WTC11 (cell line): Measurements from ENCODE around the gene APOBEC3C. TPM values are rescaled to one million over a fixed set of nuclear protein-coding genes. Genes with fewer than 3 reads are reported as not detected.

ENCODE experiments used
- ATAC-seq: fragments of 200-7000 bp; cut with Tn5 transposase; 2 replicates; pipeline ENCODE4 v1.10.0; 2021; ENCODE audit warnings: mild to moderate bottlenecking, moderate library complexity
- CTCF ChIA-PET: fragments of 300-600 bp; sonication (Branson Sonifier 250); formaldehyde crosslinking; loops from one replicate; lab custom pipeline; 2021; ENCODE audit warnings: antibody characterized with exemption; lab: Charles Lee
- POLR2A ChIA-PET: fragments of 350-600 bp; sonication (Branson Sonifier 250); formaldehyde crosslinking; loops from one replicate; lab custom pipeline; 2021; ENCODE audit warnings: antibody characterized with exemption; lab: Charles Lee
- DNase-seq: peaks from one replicate; pipeline ENCODE4 v3.0.0; 2021; ENCODE audit warnings: low spot score
- H3K27ac Mint-ChIP-seq: 2 replicates; pipeline ENCODE4 v1.8.0; 2021; ENCODE audit warnings: mixed read lengths
- H3K27me3 Mint-ChIP-seq: 2 replicates; pipeline ENCODE4 v1.8.0; 2021; ENCODE audit warnings: low read depth, mild to moderate bottlenecking, moderate library complexity, mixed read lengths
- H3K36me3 Mint-ChIP-seq: 2 replicates; pipeline ENCODE4 v1.8.0; 2021; ENCODE audit warnings: mixed read lengths
- H3K4me1 Mint-ChIP-seq: 2 replicates; pipeline ENCODE4 v1.8.0; 2022; ENCODE audit warnings: mixed read lengths
- H3K4me3 Mint-ChIP-seq: 2 replicates; pipeline ENCODE4 v1.8.0; 2021; ENCODE audit warnings: mild to moderate bottlenecking, moderate library complexity, mixed read lengths
- H3K9me3 Mint-ChIP-seq: 2 replicates; pipeline ENCODE4 v1.8.0; 2021; ENCODE audit warnings: mixed read lengths
- ATF1 ChIP-seq: sonication (generic); formaldehyde crosslinking; IDR thresholded peaks from 2 replicates; pipeline ENCODE4 v1.8.1; 2023; ENCODE audit warnings: mild to moderate bottlenecking, moderate library complexity, missing genetic modification reagents
- CBFB ChIP-seq: sonication (generic); formaldehyde crosslinking; IDR thresholded peaks from 2 replicates; pipeline ENCODE4 v1.8.1; 2022; ENCODE audit warnings: mild to moderate bottlenecking, low read depth, missing genetic modification reagents
- EMX1 ChIP-seq: fragments of 250-450 bp; sonication (Bioruptor Pico); IDR thresholded peaks from 2 replicates; pipeline ENCODE4 v1.8.0; 2021; ENCODE audit warnings: mild to moderate bottlenecking
- MLX ChIP-seq: sonication (generic); formaldehyde crosslinking; IDR thresholded peaks from 2 replicates; pipeline ENCODE4 v1.8.1; 2023; ENCODE audit warnings: mild to moderate bottlenecking, missing genetic modification reagents, moderate library complexity
- MXD4 ChIP-seq: fragments of 250-450 bp; sonication (Bioruptor Pico); IDR thresholded peaks from 2 replicates; pipeline ENCODE4 v1.8.0; 2021; ENCODE audit warnings: mild to moderate bottlenecking, moderate library complexity, borderline replicate concordance
- NR3C1 ChIP-seq: sonication (generic); formaldehyde crosslinking; conservative IDR thresholded peaks from 2 replicates; pipeline ENCODE4 v1.8.1; 2023; ENCODE audit warnings: low read depth, mild to moderate bottlenecking, missing genetic modification reagents
- OVOL2 ChIP-seq: fragments of 250-450 bp; sonication (Bioruptor Pico); IDR thresholded peaks from 2 replicates; pipeline ENCODE4 v1.9.0; 2021; ENCODE audit warnings: mild to moderate bottlenecking, borderline replicate concordance
- TCF7 ChIP-seq: sonication (generic); formaldehyde crosslinking; IDR thresholded peaks from 2 replicates; pipeline ENCODE4 v1.8.0; 2022; ENCODE audit warnings: mild to moderate bottlenecking, low read depth, missing genetic modification reagents, moderate library complexity
- TEAD4 ChIP-seq: sonication (generic); formaldehyde crosslinking; IDR thresholded peaks from 2 replicates; pipeline ENCODE4 v1.8.0; 2022; ENCODE audit warnings: mild to moderate bottlenecking, missing genetic modification reagents
- ZBTB21 ChIP-seq: sonication (generic); formaldehyde crosslinking; IDR thresholded peaks from 2 replicates; pipeline ENCODE4 v1.8.1; 2023; ENCODE audit warnings: mild to moderate bottlenecking, missing genetic modification reagents, borderline replicate concordance
- ZNF121 ChIP-seq: sonication (generic); formaldehyde crosslinking; IDR thresholded peaks from 2 replicates; pipeline ENCODE4 v1.8.0; 2023; ENCODE audit warnings: missing genetic modification reagents
- ZNF263 ChIP-seq: sonication (generic); formaldehyde crosslinking; IDR thresholded peaks from 2 replicates; pipeline ENCODE4 v1.8.1; 2022; ENCODE audit warnings: low read depth, mild to moderate bottlenecking, moderate library complexity, missing genetic modification reagents
- ZNF423 ChIP-seq: fragments of 250-450 bp; sonication (Bioruptor Pico); IDR thresholded peaks from 2 replicates; pipeline ENCODE4 v2.1.2; 2022; ENCODE audit warnings: mild to moderate bottlenecking, moderate library complexity
- total RNA-seq: library from RNA; stranded (reverse); gene quantifications from 3 replicates; pipeline ENCODE4 v1.2.3, GENCODE V29; 2021
- TF ChIP-seq, protein P1 (sequence below): sonication (generic); formaldehyde crosslinking; IDR thresholded peaks from 2 replicates; pipeline ENCODE4 v1.8.1; 2023; ENCODE audit warnings: mild to moderate bottlenecking, moderate library complexity, missing genetic modification reagents
- TF ChIP-seq, protein P2 (sequence below): fragments of 250-450 bp; sonication (Bioruptor Pico); IDR thresholded peaks from 2 replicates; pipeline ENCODE4 v1.9.0; 2021; ENCODE audit warnings: mild to moderate bottlenecking
- TF ChIP-seq, protein P3 (sequence below): fragments of 200-600 bp; IDR thresholded peaks from 2 replicates; pipeline ENCODE4 v1.8.0; 2022; ENCODE audit warnings: antibody characterized with exemption

The APOBEC3C gene
- total RNA-seq, 1 experiment from 2014 or later, result 33.4 TPM

- Mint-ChIP-seq H3K9me3 (peaks cover 9% of the 10 kb centered on the region), H3K4me1 (peaks cover 5% of the 10 kb centered on the region), H3K27me3 (peaks cover 2% of the 10 kb centered on the region), H3K36me3 (peaks cover 12% of the 10 kb centered on the region), H3K4me3 (no peak overlapping the region), H3K27ac (no peak overlapping the region)
- DNase-seq, result no peak
- ATAC-seq, result peak; percentile 69
- ChIA-PET POLR2A (no interaction called here), CTCF (interaction anchor here (0.8 to 1.9 kb wide), 5 partner anchors 22 to 212 kb away, joined by 3 to 9 read pairs (median 3); no protein-coding TSS in a partner anchor)
- TF ChIP-seq TCF7 (CRISPR knock-in tag) (no peak), CBFB (CRISPR knock-in tag) (no peak), EMX1 (CRISPR knock-in tag) (no peak), OVOL2 (CRISPR knock-in tag) (no peak), ZBTB21 (no peak), ZNF423 (CRISPR knock-in tag) (no peak), TEAD4 (CRISPR knock-in tag) (no peak), MXD4 (CRISPR knock-in tag) (no peak), ZNF121 (CRISPR knock-in tag) (no peak), ATF1 (CRISPR knock-in tag) (no peak)
- TF ChIP-seq, protein P1, sequence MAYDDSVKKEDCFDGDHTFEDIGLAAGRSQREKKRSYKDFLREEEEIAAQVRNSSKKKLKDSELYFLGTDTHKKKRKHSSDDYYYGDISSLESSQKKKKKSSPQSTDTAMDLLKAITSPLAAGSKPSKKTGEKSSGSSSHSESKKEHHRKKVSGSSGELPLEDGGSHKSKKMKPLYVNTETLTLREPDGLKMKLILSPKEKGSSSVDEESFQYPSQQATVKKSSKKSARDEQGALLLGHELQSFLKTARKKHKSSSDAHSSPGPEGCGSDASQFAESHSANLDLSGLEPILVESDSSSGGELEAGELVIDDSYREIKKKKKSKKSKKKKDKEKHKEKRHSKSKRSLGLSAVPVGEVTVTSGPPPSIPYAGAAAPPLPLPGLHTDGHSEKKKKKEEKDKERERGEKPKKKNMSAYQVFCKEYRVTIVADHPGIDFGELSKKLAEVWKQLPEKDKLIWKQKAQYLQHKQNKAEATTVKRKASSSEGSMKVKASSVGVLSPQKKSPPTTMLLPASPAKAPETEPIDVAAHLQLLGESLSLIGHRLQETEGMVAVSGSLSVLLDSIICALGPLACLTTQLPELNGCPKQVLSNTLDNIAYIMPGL (CRISPR knock-in tag), result no peak
- TF ChIP-seq, protein P2, sequence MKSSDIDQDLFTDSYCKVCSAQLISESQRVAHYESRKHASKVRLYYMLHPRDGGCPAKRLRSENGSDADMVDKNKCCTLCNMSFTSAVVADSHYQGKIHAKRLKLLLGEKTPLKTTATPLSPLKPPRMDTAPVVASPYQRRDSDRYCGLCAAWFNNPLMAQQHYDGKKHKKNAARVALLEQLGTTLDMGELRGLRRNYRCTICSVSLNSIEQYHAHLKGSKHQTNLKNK (CRISPR knock-in tag), result no peak
- TF ChIP-seq, protein P3, sequence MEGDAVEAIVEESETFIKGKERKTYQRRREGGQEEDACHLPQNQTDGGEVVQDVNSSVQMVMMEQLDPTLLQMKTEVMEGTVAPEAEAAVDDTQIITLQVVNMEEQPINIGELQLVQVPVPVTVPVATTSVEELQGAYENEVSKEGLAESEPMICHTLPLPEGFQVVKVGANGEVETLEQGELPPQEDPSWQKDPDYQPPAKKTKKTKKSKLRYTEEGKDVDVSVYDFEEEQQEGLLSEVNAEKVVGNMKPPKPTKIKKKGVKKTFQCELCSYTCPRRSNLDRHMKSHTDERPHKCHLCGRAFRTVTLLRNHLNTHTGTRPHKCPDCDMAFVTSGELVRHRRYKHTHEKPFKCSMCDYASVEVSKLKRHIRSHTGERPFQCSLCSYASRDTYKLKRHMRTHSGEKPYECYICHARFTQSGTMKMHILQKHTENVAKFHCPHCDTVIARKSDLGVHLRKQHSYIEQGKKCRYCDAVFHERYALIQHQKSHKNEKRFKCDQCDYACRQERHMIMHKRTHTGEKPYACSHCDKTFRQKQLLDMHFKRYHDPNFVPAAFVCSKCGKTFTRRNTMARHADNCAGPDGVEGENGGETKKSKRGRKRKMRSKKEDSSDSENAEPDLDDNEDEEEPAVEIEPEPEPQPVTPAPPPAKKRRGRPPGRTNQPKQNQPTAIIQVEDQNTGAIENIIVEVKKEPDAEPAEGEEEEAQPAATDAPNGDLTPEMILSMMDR, result no peak
Measured at GRCh38 chr22:38981005-38981991, 32.8 kb upstream of the APOBEC3C start.

GRCh38 chr22:38981992-38982927 lies 31.8 kb upstream of the APOBEC3C start, which contains the start of gene APOBEC3B:
Gene APOBEC3B (plus strand): TSS chr22:38982347. CDS start chr22:38982454, 107 bp downstream.
- TF ChIP-seq TEAD4 (CRISPR knock-in tag), result no peak
- TF ChIP-seq NR3C1 (CRISPR knock-in tag), result no peak
- peak; percentile 69 for TF ChIP-seq ZNF263
- TF ChIP-seq ZBTB21, result no peak
- TF ChIP-seq, protein P3, result no peak
- TF ChIP-seq MLX, result no peak
- DNase-seq (no peak), ATAC-seq (peak; percentile 57)
- Mint-ChIP-seq H3K36me3 (peaks cover 7% of the 10 kb centered on the region), H3K4me1 (peaks cover 5% of the 10 kb centered on the region), H3K9me3 (peaks cover 5% of the 10 kb centered on the region), H3K27me3 (no peaks in the 10 kb centered on the region; the same call in 1 of the 2 replicates), H3K27ac (peak within 1 kb of the TSS; percentile 60; the same call in 1 of the 2 replicates), H3K4me3 (no peak within 1 kb of the TSS)
- POLR2A ChIA-PET, result no interaction called here
- CTCF ChIA-PET, result interaction anchor here (0.8 to 1.9 kb wide), 5 partner anchors 21 to 213 kb away, joined by 3 to 9 read pairs (median 3); no protein-coding TSS in a partner anchor
